ENCODE data around the gene TP53RK. TPM values are rescaled to one million over a fixed set of nuclear protein-coding genes. Genes with fewer than 3 reads are reported as not detected.

The TP53RK gene
- total RNA-seq, 2 experiments from 2014 or later, result 18.3 to 18.8 TPM

Other genes starting within 250 kb of the TP53RK start
- gene ZNF334, start 175.9 kb downstream of the TP53RK start, total RNA-seq, result 1 to 10 TPM; 1.4 TPM
- gene OCSTAMP, start 138.8 kb downstream of the TP53RK start, total RNA-seq, result under 1 TPM in 1 of 2 experiments, not detected in 1; 0.15 TPM
- not detected for gene SLC13A3, start 38.0 kb downstream of the TP53RK start, total RNA-seq
- gene SLC2A10, start 20.2 kb upstream of the TP53RK start, total RNA-seq, result not detected
- gene EYA2, start 205.4 kb upstream of the TP53RK start, total RNA-seq, result under 1 TPM; 0.15 to 0.28 TPM